Prostate gland (tissue), 2 donors: ENCODE data around the gene IFITM1. TPM values are rescaled to one million over a fixed set of nuclear protein-coding genes. Genes with fewer than 3 reads are reported as not detected.
"Not testable (repeated sequence)": the region's sequence is repeated elsewhere in the genome, so short reads cannot be mapped to it uniquely, and the experiment has no call there.

ENCODE experiments used
- DNase-seq: peaks from one replicate; pipeline ENCODE4 v3.0.0-alpha.2; 2019; ENCODE audit warnings: low spot score
- H3K27ac ChIP-seq, 2 donors: fragments of 200-600 bp; sonication (generic); 2 replicates each; pipeline ENCODE4 v1.5.1; 2017 to 2019
- H3K27me3 ChIP-seq: fragments of 200-600 bp; sonication (generic); replicated peaks from 2 replicates; pipeline ENCODE4 v1.5.1; 2019; ENCODE audit not compliant: insufficient read depth
- H3K36me3 ChIP-seq, 2 donors: fragments of 200-600 bp; sonication (generic); 1 replicate in 1 of 2; 2 replicates in 1 of 2; pipeline versions ENCODE4 v1.5.1 to v1.8.1; 2017 to 2019
- H3K4me1 ChIP-seq: fragments of 200-600 bp; sonication (generic); replicated peaks from 2 replicates; pipeline ENCODE4 v1.5.1; 2019
- H3K4me3 ChIP-seq, 2 donors: fragments of 200-600 bp; sonication (generic); 2 replicates each; pipeline ENCODE4 v1.5.1; 2017 to 2019
- H3K9me3 ChIP-seq: fragments of 200-600 bp; sonication (generic); 2 replicates; pipeline ENCODE4 v1.5.1; 2017
- POLR2A ChIP-seq: fragments of 450-650 bp; IDR thresholded peaks from one replicate; pipeline ENCODE4 v1.6.1; 2016; ENCODE audit warnings: antibody characterized with exemption, mild to moderate bottlenecking
- POLR2AphosphoS5 ChIP-seq: sonication (generic); formaldehyde crosslinking; IDR thresholded peaks from one replicate; pipeline ENCODE4 v1.6.1; 2017; ENCODE audit warnings: antibody characterized with exemption
- WGBS: methylation state at CpG from one replicate; pipeline ENCODE4 v1.1.5; 2018; 5-methylcytosine and 5-hydroxymethylcytosine counted together
- intact Hi-C: fragments of 100-400 bp; cut with DNase I; formaldehyde crosslinking; loops from one replicate; pipeline ENCODE4 v1.14.2; 2022
- total RNA-seq, 2 donors: library from RNA; depleted of rRNA; stranded (reverse); fragments of >200 nt; gene quantifications; one replicate each; pipeline ENCODE4 v1.1.0, GENCODE V29; 2016
- TF ChIP-seq, protein P1 (sequence below), 4 experiments: fragments of 200-600 bp in 2 of 4; fragments of 450-650 bp in 2 of 4; sonication (generic) in 2 of 4; IDR thresholded peaks; 1 replicate in 3 of 4; 2 replicates in 1 of 4; pipeline ENCODE4 v1.5.1; 2016 to 2019; ENCODE audit warnings: antibody characterized with exemption in 4 of 4, mild to moderate bottlenecking in 2 of 4, moderate library complexity in 2 of 4

IFITM1 gene
- total RNA-seq, 2 donors from 2014 or later = 73.9 to 182 TPM

DNA sequence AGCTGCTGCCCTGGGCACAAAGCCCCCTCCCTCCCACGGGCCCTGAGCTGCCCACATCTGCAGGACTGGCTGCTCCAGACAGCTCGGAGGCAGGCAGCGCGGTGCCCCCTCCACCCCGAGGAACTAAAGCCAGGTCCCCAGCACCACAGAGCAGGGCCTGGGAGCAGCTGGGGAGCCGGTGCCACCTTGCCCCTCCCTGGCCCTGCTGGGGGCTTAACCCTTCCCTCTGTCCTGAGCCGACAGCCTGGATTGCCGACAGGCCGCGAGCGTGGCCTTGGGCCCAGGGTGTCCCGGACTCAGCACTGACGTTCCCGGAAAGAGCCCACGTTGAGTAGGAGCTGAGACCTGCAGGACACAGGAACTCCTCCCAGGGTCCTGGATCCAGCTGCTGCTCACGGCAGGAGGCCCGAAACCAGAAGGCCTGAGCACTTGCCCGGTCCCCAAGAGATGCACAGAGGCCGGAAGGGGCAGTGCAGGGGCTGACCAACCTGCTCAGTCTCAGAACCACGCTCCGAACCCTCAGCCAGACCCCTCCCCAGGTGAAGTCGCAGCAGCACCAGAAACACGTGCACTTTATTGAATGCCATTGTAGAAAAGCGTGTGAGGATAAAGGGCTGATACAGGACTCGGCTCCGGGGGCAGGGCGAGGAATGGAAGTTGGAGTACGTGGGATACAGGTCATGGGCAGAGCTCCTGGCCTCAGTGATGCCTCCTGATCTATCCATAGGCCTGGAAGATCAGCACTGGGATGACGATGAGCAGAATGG is 5.5 kb downstream of the IFITM1 start:
- intact Hi-C loops, H3K27me3 ChIP-seq, DNase-seq, H3K36me3 ChIP-seq, H3K4me1 ChIP-seq, H3K9me3 ChIP-seq: not testable (repeated sequence)
- peak; percentile 22 for TF ChIP-seq POLR2AphosphoS5
- peak overlapping the region; percentile 66 to 69 for H3K4me3 ChIP-seq
- H3K27ac ChIP-seq = peak overlapping the region; percentile 97 to 98
- WGBS = 4% methylated on average over 18 of the region's 29 CpGs

- intact Hi-C loops, H3K36me3 ChIP-seq, H3K4me1 ChIP-seq, DNase-seq, H3K27me3 ChIP-seq, H3K9me3 ChIP-seq: not testable (repeated sequence)
- peak; percentile 17 for TF ChIP-seq POLR2A
- WGBS = 8% methylated on average over 5 of the region's 10 CpGs
- H3K27ac ChIP-seq = peak overlapping the region; percentile 97 to 98
- H3K4me3 ChIP-seq = peak overlapping the region; percentile 66 to 69
Measured at GRCh38 chr11:319888-320273, 6.0 kb downstream of the IFITM1 start.

DNA sequence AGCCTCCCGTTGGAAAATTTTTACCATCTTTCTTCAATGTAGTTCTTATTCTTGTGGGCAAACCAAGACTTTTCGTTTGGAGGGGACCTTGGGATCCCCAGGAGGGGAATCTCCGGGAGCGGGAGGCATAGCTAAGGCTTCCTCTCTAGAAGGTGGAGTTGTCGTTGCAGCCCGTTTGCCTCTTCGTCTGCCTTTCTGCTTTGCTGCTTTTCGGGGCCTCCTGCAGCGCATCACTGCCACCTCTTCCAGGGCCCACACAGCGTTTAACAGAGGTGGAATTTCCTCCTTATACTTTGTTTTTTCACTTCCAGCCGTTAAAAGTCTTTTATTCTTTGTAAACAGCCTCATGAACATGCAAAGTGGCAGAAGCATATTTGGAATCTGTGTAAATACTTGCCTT is 10.3 kb downstream of the IFITM1 start:
- H3K4me1 ChIP-seq = peaks cover 3% of the 10 kb centered on the region
- no peak for DNase-seq
- H3K9me3 ChIP-seq = no peaks in the 10 kb centered on the region
- H3K27me3 ChIP-seq = no peaks in the 10 kb centered on the region
- H3K4me3 ChIP-seq = no peak overlapping the region
- 62% methylated on average over 11 of the region's 11 CpGs for WGBS
- no peak for TF ChIP-seq POLR2AphosphoS5
- TF ChIP-seq, protein P1, sequence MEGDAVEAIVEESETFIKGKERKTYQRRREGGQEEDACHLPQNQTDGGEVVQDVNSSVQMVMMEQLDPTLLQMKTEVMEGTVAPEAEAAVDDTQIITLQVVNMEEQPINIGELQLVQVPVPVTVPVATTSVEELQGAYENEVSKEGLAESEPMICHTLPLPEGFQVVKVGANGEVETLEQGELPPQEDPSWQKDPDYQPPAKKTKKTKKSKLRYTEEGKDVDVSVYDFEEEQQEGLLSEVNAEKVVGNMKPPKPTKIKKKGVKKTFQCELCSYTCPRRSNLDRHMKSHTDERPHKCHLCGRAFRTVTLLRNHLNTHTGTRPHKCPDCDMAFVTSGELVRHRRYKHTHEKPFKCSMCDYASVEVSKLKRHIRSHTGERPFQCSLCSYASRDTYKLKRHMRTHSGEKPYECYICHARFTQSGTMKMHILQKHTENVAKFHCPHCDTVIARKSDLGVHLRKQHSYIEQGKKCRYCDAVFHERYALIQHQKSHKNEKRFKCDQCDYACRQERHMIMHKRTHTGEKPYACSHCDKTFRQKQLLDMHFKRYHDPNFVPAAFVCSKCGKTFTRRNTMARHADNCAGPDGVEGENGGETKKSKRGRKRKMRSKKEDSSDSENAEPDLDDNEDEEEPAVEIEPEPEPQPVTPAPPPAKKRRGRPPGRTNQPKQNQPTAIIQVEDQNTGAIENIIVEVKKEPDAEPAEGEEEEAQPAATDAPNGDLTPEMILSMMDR (IDR thresholded peaks at IDR 0.05) = no peak
- TF ChIP-seq POLR2A = no peak
- peak overlapping the region; percentile 38 to 65 for H3K27ac ChIP-seq
- intact Hi-C loops = no loop called here
- no peaks in the 10 kb centered on the region for H3K36me3 ChIP-seq

DNA sequence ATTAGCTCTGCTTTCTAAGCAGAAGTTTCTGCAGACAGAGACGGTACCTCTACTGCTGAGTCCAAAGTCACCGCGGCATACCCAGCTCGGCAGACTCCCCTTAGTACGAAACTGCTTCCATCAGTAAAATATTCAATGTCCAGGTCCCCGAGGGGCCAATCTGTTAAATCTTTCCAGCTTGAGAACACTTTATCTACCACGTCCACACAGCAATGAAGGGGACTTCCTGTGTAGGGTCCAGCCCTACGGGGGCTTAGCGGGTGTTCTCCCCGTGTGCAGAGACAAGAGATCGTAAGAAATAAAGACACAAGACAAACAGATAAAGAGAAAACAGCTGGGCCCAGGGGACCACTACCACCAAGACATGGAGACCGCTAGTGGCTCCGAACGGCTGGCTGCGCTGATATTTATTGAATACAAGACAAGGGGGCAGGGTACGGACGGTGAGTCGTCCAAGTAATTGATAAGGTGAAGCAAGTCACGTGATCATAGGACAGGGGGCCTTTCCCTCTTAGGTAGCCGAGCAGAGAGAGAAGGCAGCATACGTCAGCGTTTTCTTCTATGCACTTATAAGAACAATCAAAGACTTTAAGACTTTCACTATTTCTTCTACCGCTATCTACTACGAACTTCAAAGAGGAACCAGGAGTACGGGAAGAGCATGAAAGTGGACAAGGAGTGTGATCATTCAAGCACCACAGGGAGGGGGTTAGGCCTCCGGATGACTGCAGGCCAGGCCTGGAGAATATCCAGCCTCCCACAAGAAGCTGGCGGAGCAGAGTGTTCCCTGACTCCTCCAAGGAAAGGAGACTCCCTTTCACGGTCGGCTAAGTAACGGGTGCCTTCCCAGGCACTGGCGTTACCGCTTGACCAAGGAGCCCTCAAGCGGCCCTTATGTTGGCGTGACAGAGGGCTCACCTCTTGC is 11.0 kb downstream of the IFITM1 start:
- intact Hi-C loops, H3K36me3 ChIP-seq, H3K4me1 ChIP-seq: not testable (repeated sequence)

GRCh38 chr11:325796-326591 is 12.2 kb downstream of the IFITM1 start:
- Histone ChIP-seq H3K27me3 (no peaks in the 10 kb centered on the region), H3K4me1 (peaks cover 3% of the 10 kb centered on the region), H3K4me3 (no peak overlapping the region), H3K27ac (peak overlapping the region; percentile 78 to 83), H3K36me3 (no peaks in the 10 kb centered on the region), H3K9me3 (no peaks in the 10 kb centered on the region)
- TF ChIP-seq, protein P1 (IDR thresholded peaks at IDR 0.05) = no peak
- TF ChIP-seq POLR2AphosphoS5 = no peak
- TF ChIP-seq POLR2A = no peak
- WGBS = 76% methylated on average over 30 of the region's 30 CpGs
- DNase-seq = no peak
- intact Hi-C loops = no loop called here

More for the DNA sequence above, 11.0 kb downstream of the IFITM1 start:
- H3K27ac ChIP-seq = peak overlapping the region; percentile 65 to 78
- H3K27me3 ChIP-seq, H3K4me3 ChIP-seq, DNase-seq, H3K9me3 ChIP-seq: not testable (repeated sequence)
- WGBS = 47% methylated on average over 28 of the region's 34 CpGs

DNA sequence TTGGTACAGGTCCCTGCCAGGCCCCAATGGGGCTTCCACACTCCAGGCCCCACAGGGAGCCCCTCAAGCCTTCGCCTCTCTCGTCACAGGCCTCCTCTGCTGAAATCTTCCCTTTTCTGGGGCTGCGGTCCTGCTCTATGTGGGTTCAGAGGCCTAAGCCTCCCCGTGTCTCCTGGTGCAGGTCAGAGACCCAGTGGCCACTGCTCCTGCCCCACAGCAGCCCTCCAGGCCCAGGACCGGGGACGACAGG is 12.7 kb downstream of the IFITM1 start:
- TF ChIP-seq POLR2AphosphoS5 (no peak), POLR2A (no peak)
- TF ChIP-seq, protein P1 (IDR thresholded peaks at IDR 0.05) = no peak
- intact Hi-C loops = no loop called here
- Histone ChIP-seq H3K27ac (peak overlapping the region; percentile 78 to 83), H3K9me3 (no peaks in the 10 kb centered on the region), H3K4me1 (peaks cover 3% of the 10 kb centered on the region), H3K4me3 (no peak overlapping the region), H3K36me3 (no peaks in the 10 kb centered on the region), H3K27me3 (no peaks in the 10 kb centered on the region)
- DNase-seq = no peak
- 79% methylated on average over 6 of the region's 6 CpGs for WGBS
